Pulmonary artery endothelial cell (primary cell): ENCODE measurements around the gene CDH23. TPM values are rescaled to one million over a fixed set of nuclear protein-coding genes. Genes with fewer than 3 reads are reported as not detected.

Experiments used
- DNase-seq: peaks from one replicate; pipeline ENCODE4 v3.0.0-alpha.2; 2011; ENCODE audit warnings: low read depth, low spot score
- total RNA-seq: library from RNA; depleted of rRNA; stranded (reverse); fragments of >200 nt; gene quantifications from 2 replicates; pipeline ENCODE4 v1.2.3, GENCODE V29; 2014

The CDH23 gene
- total RNA-seq, 1 donor from 2014 or later, result 0.07 TPM

- DNase-seq, result no peak
These were observed 240.6 kb downstream of the CDH23 start for GRCh38 chr10:71637305-71637704.

GRCh38 chr10:71638064-71638821 lies 241.5 kb downstream of the CDH23 start:
- no peak for DNase-seq

GRCh38 chr10:71638822-71639719 lies 242.4 kb downstream of the CDH23 start:
- DNase-seq, result no peak

- no peak for DNase-seq
These were observed 243.9 kb downstream of the CDH23 start for GRCh38 chr10:71640607-71641006.

GRCh38 chr10:71641449-71641848 lies 244.7 kb downstream of the CDH23 start:
- DNase-seq, result no peak

GRCh38 chr10:71641986-71642385 lies 245.3 kb downstream of the CDH23 start:
- no peak for DNase-seq

- no peak for DNase-seq
These were observed 247.2 kb downstream of the CDH23 start for GRCh38 chr10:71643904-71644303.

GRCh38 chr10:71644307-71645180 lies 247.8 kb downstream of the CDH23 start:
- no peak for DNase-seq

- DNase-seq, result no peak
These were observed 248.5 kb downstream of the CDH23 start for GRCh38 chr10:71645185-71645584.

- DNase-seq, result no peak
These were observed 249.3 kb downstream of the CDH23 start for GRCh38 chr10:71646037-71646436.

- DNase-seq, result no peak
These were observed 250.0 kb downstream of the CDH23 start for GRCh38 chr10:71646592-71647292.

- no peak for DNase-seq
These were observed 251.0 kb downstream of the CDH23 start for GRCh38 chr10:71647526-71648253.

GRCh38 chr10:71648254-71648932 lies 251.7 kb downstream of the CDH23 start:
- no peak for DNase-seq

GRCh38 chr10:71648933-71649320 lies 252.2 kb downstream of the CDH23 start:
- DNase-seq, result no peak

GRCh38 chr10:71649631-71650030 lies 252.9 kb downstream of the CDH23 start:
- DNase-seq, result no peak

- no peak for DNase-seq
These were observed 253.7 kb downstream of the CDH23 start for GRCh38 chr10:71650397-71650796.

- no peak for DNase-seq
These were observed 254.7 kb downstream of the CDH23 start for GRCh38 chr10:71651428-71651827.

GRCh38 chr10:71651928-71652327 lies 255.2 kb downstream of the CDH23 start:
- DNase-seq, result no peak

GRCh38 chr10:71653044-71653443 lies 256.3 kb downstream of the CDH23 start:
- DNase-seq, result no peak

GRCh38 chr10:71656220-71656619 lies 259.5 kb downstream of the CDH23 start:
- DNase-seq, result no peak
